Glomerular visceral epithelial cell (primary cell): ENCODE results near the gene MBD5.

Experiments
- DNase-seq: peaks from one replicate; pipeline ENCODE4 v3.0.0-alpha.2; 2016; ENCODE audit errors: extremely low spot score

MBD5 gene

DNA sequence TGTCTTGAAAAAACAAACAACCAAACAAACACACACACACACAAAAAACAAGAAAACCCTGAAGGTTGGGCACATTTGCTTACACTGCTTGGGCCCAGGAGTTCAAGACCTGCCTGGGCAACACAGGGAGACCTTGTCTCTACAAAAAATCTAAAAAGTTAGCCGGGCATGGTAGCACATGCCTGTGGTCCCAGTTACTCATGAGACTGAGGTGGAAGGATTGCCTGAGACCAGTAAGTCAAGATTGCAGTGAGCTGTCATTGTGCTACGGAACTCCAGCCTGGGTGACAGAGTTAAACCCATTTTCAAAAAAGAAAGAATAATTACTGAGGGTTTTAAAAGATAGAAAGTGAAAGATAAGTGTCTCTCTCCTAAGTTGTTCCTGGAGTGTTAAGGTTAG lies 103.4 kb downstream of the MBD5 start:
- DNase-seq = peak; percentile 56

DNA sequence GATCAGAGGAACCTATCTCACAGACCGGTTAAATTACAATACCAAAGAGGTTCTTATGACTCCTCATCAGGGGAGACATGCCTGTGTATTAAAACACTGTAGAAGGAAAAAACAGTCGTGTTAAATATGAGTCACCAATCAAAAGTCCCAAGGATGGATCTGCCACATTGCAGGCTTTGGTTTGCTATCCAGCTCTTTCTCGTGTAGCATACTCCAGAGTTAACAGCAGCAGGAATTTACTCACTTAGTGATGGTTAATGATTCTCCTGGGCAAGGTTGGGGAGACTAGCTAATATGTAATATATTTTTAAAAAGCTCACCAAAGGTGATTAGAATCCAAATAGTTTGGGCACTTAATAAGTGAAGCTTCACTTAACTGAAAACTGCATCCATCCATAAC lies 109.7 kb downstream of the MBD5 start:
- peak; percentile 95 for DNase-seq

DNA sequence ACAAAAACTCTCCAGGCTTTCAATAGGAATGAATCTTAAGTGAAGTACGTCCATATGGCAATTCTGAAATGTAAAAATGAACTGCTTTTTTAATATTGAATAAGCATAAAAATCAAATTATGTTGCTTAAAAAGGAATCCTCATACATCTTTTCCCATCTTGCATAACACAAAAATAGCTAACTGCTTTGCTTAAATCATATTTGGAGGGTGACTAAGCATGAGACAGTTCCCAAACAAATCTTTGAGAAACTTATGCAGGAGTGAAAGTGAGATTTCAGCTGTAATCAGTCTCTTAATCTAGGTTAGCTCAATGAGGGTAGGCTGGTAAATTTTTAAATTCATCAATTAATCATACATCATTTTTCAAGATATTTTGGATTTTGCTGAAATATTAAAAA lies 111.5 kb downstream of the MBD5 start:
- peak; percentile 33 for DNase-seq

DNA sequence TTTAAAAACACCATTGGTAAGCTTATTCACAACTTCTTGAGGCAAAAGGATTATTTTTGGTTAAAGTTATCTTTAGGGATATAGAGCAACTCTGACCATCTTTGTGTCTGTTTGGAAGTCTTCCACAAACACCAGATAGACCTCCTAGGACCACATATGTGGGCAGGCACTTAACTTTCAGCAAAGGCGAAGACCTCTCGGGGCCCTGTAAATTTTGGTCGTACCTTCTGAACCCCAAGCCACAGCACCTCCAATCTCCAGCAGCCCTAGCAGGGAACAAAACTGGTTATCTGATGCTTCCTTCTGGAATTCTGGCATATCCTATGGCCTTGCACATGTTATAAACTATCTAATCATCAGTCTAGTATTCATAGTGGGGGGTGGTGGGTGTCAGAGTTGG lies 114.8 kb downstream of the MBD5 start:
- DNase-seq = no peak

DNA sequence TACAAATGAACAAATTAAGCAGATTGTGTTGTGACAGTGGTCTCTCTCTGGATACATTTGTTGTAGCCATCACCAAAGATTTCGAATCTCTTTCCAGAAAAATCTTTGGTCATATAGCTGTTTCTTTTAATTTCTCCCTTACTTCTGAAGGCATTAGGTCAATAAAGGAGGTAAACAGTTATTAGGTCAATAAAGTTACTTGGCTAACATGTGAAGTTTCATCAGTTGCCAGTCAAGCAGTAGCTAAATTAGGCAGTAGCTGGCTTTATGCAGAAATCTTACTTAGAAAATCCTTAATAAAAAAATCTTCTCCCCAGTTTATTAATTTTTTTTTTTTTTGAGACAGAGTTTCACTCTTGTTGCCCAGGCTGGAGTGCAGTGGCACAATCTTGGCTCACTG lies 115.5 kb downstream of the MBD5 start:
- no peak for DNase-seq

DNA sequence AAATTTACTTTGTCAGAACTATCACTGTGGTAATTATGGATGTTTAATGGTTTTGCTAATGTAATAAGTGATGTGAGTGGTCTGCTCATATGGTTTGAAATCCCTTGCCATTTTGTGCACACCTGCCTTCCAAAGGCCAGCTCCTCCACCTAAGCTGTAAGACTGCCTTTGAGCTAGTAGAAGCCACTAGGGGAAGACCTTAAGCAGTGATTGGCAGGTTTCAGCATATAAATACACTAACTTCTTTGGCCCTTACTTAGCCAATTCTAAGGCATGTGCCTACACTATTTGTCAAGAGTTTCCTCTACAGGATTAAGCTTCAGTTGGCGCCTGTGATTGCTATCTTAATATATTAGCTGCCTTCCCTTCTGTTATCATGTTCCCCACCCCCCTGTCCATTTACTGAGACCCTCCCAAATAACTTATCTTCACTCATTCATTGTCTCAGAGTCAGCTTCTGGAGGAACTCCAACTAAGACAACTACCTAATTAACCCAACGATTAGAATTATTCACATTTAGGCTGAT lies 141.1 kb downstream of the MBD5 start:
- no peak for DNase-seq

DNA sequence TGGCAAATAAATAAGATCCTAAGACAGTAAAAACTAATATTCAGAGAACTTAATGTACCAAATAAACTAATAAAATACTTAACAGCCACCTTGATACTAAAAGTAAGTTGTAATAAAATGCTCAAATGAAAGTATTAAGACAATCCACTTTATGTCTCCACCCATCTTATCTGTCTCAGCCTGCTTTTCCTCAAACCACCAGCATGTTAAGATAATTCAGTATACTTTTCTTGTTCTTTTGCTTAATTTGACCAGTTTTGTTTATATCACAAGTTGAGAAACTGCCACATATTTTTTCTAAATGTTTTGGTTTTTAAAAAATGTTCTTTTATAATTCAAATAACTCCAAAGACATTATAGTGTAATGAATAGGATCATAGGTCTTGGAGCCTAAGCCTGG lies 142.0 kb downstream of the MBD5 start:
- no peak for DNase-seq

DNA sequence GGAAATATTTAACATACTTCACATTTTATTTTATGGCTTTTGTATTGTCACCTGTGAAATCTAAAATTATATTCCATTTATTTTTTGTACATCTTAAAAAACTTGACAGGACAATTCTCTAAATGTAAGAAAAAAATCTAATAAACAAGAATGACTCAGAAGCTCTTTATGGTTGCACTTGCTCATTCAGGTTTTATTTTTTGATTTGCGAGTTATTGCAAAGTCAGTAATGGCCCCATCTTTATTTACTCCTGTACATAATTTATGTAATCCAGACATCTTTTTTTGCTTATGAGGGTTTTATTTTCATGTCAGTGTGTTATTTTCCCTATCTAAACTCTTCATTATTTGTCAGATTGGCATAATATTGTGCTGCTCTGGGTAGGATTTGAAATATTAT lies 145.1 kb downstream of the MBD5 start:
- DNase-seq = no peak

DNA sequence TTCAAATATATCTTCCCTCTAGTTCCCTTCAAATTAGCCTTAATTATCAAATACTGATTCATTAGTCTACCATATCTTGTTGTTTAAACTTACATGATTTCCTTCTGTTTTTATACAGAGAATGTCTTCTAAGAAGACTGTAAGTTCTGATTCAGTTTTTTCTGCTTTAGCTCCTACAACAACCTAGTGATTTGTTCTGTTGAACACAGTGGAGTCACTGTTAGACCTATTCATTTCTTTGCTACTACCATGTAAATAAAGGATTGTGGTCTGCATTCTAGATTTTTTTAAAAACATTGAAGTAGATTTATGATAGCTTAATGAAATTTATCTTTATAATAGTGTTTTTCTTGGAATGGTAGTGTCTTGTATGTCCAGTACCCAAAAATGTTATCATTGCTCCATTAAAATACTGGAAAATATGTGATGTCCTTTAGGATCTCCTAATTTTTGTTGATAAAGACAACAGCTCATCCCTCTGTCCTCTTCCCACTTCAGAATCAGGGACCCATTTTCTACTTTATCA lies 146.4 kb downstream of the MBD5 start:
- no peak for DNase-seq

DNA sequence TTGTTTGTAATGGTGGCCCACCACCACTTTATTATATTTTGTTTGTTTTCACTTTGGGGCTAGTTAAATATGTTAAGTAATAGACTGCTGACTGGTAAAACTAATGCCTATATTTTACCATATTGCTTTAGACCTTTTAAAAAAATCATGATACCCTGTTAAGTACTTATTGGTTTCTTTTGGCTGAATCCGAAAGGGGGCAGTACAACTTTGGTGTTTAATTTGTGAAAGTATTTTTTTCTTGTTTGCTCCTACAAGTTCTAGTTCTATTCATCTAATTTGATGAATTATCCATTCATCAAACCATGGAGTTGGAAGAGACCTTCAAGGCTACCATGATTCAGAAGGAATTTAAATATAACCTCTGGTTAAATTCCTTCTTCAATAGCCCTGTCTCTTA lies 147.0 kb downstream of the MBD5 start:
- no peak for DNase-seq

DNA sequence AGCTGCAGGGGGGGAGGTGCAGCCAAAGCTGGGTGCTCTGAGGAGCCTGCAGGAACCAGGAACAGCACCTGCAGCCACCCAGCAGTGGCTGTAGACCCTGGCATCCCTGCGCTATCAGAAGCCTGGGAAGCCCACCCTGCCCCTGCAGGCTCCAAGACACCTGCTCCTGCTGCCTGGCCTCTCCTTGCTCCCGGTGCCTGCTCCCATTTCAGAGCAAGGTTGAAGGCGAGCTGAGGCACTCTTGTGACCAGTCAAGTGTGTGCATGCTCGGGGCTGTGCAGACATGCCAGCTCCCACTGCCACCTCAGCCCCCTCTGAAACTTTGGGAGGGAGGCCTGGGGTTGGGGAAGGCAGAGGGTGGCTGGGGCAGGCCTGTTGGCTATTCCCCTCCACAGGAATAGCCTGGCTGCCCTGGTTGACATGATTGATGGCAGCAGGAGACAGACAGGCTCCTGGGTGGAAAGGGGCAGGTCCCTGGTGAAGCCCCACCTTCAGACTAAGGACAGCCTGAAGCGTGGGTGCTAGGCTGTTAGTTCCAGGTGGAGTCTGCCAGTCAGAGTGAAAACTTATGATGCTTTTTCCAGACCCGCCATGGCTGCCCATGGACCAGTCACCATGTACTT lies 151.4 kb downstream of the MBD5 start:
- DNase-seq = no peak

DNA sequence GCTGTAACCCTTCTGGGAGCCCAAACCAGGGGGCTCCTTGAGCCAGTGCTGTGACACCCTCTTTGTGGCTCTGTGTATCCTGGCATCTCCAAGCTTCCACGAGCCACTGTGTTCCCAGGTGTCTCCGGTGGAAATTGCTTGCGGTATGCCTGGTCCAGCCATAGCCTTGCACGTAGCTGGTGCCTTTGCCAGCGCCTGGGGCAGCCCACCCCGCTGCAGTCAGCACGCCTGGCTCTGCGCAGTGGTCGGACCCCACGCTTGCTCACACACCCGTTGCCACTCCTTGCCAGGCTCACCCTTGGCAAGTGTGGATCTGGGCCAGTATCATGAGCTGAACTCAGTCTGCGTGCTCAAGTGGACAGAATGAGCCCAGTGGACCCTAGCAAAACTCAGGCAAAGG lies 152.3 kb downstream of the MBD5 start:
- no peak for DNase-seq

DNA sequence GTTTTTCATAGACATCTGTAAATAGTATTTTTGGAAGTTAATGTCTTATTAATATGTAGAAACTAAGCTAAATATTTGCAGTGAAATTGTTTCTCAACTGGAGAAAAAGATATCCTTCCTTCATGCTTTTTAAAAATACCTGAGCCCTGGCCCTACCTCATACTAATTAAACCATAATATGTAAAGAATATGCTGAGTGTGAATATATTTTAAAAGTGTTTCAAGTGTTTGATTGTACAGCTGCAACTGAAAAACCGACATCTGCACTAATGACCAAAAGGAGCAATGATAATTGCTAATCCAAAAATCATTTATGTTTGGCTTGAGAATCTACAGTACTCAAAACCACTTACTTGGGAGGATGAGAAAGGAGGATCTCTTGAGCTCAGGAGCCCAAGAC lies 156.7 kb downstream of the MBD5 start:
- DNase-seq = no peak

DNA sequence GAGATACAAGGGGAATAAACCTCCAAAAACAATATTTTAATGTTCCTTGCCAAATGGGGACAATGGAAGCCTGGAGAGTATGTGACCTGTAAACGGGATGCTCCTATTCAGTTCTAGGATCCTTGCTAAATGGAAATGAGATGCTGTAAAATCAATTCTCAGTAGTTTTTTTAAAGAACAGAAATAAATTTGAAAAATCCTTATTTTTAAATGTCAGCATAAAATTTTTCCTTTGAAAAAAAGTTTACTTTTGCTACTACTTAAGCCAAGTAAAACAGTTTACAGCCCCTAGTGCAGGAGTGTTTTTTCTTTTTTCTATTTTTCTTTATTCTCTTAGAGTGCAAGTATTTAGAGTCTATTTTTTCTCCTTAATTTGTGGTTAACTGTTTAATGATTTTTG lies 158.8 kb downstream of the MBD5 start:
- DNase-seq = no peak

DNA sequence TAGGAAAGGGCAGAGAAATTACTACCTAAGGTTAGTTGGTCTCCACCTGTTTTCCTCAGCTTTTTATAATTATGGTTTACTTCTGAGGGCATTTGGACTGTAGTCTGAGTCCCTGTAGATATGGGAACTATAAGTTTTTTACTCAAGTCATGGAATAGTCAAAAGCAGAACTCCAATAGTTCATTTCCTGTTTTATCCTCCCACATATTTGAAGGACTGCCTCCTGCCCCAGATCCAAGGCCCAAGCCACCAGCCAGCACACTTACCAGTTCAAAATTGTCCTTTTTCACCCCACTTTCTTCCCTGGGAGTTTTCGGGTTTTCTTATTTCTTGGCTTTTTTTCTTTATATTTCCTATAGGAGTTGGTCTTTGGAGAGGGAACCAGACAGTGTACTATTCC lies 164.1 kb downstream of the MBD5 start:
- no peak for DNase-seq

DNA sequence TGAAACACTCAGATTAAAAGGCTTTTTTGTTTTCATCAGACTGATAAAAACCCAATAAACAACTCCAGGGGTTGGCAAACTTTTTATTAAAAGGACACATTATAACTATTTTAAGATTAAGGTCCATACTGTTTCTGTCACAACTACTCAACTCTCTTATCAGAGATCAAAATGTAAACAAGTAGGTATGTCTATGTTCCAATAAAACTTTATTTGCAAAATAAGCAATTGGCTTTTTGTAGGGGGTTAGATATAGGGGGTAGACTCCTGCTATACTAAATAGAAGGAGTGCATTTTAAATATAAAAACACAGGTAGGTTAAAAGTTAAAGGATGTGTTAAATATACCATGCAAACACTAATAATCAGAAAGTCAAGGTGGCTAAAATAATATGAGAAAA lies 174.0 kb downstream of the MBD5 start:
- no peak for DNase-seq

DNA sequence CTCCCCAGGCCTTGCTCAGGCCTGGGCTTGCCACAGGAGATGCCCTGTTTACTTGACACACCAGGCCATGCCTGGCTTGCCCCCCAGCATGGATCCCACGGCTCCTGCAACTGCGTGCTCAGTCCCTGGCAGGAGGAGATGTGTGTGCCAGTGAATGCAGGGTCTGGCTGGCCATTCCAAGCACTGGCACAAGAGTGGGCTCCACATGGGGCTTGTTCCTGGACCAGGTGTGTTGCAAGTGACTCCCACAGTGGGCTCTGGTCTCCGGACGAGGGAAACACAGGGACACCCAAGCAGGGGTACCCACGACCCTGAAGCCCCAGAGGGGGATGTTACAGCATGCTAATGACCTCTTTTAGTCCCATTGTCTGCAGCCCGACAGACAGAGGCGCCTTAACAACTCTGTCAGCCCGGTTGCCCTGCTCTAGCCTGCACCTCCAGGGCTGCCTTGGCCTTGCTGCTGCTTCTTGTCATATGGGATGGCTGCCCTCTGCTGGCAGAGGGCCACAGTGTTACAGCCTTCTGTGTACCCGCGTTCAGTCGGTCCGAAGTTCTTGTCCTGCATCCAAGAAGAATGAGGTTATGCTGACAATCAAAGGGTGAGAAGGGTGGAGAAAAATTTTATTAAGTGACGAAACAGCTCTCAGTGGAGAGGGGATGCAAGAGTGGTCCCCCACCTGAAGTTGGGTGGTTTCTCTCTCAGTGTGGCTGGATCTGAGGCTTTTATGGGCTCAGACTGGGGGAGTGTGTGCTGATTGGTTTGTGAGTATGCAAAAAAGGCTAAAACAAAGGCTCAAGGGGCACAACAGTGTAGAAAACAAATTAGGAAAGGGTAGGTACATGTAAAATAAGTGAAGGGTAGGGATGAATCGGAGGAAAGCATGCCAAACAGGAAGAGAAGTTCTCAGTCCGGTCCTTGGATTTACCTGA lies 180.4 kb downstream of the MBD5 start:
- DNase-seq = peak; percentile 54

DNA sequence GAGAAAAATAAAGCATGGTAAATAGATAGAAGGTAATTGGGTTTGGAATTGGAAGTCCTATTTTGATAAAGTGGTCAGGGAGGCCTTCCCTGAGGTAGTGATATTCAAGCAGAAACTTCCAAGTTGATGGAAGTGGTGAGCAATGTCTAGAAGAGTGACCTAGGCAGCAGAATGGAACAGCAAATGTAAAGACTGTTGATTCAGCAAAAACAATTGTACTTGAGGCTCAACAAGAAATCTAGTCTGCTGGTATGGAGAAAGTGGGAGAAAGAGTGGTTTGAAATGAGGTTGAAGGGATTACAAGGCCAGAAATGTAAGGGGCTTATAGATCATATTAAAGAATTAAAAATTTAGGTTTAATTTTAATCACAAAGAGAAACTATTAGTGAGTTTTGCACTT lies 181.3 kb downstream of the MBD5 start:
- no peak for DNase-seq

DNA sequence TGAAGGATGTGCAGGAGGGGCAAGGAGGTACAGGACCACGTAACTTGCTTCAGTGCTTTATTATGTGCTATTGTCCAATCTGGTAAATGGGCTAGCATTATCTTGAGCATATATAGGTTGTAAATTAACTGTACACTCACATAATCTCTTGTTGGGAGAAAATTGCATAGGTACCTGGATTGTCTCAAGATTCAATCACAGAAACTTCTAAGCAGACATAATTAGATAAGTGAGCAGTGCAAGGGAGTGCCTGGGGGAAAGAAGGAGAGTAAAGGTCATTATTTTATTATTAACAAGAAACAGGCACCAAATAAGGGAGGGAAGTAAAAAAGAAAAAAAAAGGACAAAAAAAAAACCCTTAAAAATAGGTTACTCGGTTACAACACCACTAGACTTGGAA lies 186.2 kb downstream of the MBD5 start:
- DNase-seq = no peak

DNA sequence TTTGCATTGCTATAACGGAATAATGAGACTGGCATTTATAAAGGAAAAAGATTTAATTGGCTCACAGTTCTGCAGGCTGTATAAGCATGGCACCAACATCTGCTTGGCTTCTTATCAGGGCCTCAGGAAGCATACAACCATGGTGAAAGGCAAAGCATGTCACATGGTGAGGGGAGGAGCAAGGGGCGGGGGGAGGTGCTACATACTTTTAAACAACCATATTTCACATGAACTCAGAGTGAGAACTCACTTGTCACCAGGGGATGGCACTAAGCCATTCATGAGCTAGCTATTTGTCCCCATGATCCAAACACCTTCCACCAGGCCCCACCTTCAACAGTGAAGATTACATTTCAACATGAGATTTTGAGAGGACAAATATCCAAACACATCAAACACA lies 188.7 kb downstream of the MBD5 start:
- DNase-seq = no peak

DNA sequence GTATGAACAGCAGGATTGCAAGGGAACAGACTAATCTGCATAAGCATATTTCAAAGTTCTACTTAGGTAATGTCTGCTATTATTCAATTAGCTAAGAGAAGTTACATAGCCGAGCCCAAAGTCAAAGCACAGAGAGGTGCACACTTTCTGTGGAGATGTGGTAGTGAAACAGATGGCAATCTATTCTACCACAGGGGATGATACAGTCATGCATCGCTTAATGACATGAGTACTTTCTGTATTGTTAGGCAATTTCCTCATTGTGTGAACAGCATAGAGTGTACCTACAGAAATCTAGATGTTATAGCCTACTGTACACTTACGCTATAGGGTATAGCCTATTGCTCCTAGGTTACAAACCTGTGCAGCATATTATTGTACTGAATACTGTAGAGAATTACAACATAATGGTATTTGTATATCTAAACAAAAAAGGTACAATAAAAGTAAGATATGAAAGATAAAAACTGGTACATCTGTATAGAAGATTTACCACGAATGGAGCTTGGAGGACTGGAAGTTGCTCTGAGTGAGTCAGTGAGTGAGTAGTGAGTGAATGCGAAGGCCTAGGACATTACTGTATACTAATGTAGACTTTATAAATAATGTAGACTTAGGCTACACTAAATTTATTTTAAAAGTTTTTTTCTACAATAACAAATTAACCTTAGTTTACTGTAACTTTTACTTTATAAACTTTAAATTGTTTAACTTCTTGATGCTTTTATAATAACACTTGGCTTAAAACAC lies 197.6 kb downstream of the MBD5 start:
- no peak for DNase-seq

DNA sequence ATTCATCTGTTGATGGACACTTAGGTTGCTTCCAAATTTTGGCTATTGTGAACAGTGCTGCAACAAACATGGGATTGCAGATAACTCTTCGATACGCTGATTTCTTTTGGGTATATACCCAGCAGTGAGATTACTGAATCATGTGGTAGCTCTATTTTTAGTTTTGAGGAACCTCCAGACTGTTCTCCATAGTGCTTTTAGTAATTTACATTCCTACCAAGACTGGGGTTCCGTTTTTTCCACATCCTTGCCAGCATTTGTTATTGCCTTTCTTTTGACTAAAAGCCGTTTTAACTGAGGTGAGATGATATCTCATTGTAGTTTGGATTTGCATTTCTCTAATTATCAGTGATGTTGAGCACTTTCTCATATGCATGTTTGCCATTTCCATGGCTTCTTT lies 200.3 kb downstream of the MBD5 start:
- DNase-seq = no peak
